ENCODE results near the gene ADAMTSL3. TPM values are rescaled to one million over a fixed set of nuclear protein-coding genes. Genes with fewer than 3 reads are reported as not detected.

The ADAMTSL3 gene
- total RNA-seq, 4 donors from 2014 or later: 4.9 to 8.8 (median 6.8) TPM

DNA sequence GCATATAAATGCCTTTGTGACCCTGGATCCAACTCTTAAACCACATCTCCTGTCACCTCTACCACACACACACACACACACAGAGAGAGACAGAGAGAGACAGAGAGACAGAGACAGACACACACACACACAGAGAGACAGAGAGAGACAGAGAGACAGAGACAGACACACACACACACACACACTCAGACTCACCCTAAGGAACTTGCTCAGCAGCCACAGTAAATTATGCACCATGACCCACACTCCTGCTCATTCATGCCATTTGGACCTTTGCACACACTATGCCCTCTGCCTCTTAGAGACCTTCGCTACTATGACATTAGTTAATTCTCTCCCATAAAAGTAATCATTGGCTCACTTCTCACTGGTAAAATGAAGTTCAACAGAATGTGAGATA, 275.7 kb downstream of the ADAMTSL3 start:
- no peak for TF ChIP-seq POLR2AphosphoS5 (IDR thresholded peaks at IDR 0.05)
- no peak for TF ChIP-seq CTCF (IDR thresholded peaks at IDR 0.05)
- TF ChIP-seq EP300 (IDR thresholded peaks at IDR 0.05; ENCODE audit: low read depth): no peak
- TF ChIP-seq POLR2A (IDR thresholded peaks at IDR 0.05): no peak
- Histone ChIP-seq H3K27me3 (no peaks in the 10 kb centered on the region), H3K27ac (peak overlapping the region in 3 of 4 donors; percentile 32 to 73 (median 53)), H3K36me3 (no peaks in the 10 kb centered on the region), H3K9me3 (no peaks in the 10 kb centered on the region), H3K4me1 (peaks cover 0 to 20% (median 7%) of the 10 kb centered on the region in 4 donors), H3K4me3 (no peak overlapping the region)
- WGBS, 2 donors (ENCODE audit: low coverage in 1 of 2): 74 to 100% methylated on average over 1 of the region's 1 CpG
- no peak for DNase-seq
- intact Hi-C loops (cut with DNase I; ENCODE audit: low total_unique reads): no loop called here
- in situ Hi-C loops (cut with MboI; ENCODE audit: low pct_ligation_motif_present in 1 of 4, low pct_unique_long_range_greater_than_20kb in 1 of 4, low sequenced_read_pairs in 3 of 4): no loop called here

DNA sequence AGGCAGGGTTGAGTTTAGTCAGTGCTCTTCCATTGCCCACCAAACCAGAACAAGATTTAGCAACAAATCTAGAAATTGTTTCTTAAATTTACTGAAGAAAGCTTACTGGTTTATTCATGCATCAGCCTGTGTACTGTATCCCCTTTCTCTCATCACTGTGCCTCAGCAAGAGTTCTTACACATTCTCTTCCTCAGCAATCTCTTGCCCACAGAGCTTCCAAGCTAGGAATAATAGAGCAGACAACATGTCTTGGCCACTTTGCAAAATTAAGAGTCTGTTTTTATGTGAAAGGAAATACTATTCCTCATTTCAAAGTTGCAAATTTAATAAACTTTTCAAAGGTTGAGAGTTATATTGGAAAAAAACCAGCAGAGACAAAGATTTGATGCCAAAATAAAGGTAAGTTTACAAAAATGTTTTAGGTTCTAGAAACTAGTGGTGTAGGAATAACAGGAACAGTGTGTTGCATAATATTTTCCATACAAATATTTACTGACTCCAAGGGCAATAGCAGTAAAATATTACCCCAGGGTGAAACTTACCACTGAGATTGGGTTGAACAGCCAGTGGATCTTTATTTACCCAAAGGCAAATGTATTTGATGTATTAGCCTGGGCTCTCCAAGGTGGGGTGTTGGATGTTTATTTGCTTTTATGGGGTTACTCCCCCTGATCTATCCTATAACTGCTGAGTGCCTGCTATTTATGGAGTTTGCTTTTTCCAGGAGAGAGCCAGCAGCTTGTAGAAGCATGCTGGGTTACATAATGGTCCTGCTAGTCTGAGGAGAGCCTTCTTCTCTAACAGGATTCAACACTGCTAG, 276.7 kb downstream of the ADAMTSL3 start:
- H3K36me3 ChIP-seq: no peaks in the 10 kb centered on the region
- H3K4me3 ChIP-seq: no peak overlapping the region
- in situ Hi-C loops (cut with MboI; ENCODE audit: low pct_ligation_motif_present in 1 of 4, low pct_unique_long_range_greater_than_20kb in 1 of 4, low sequenced_read_pairs in 3 of 4) (no loop called here), intact Hi-C loops (cut with DNase I; ENCODE audit: low total_unique reads) (no loop called here)
- peak overlapping the region; percentile 32 to 73 (median 49) for H3K27ac ChIP-seq
- H3K27me3 ChIP-seq: no peaks in the 10 kb centered on the region
- peak in 2 of 3 donors; percentile 40 to 53 for TF ChIP-seq POLR2AphosphoS5 (IDR thresholded peaks at IDR 0.05)
- no peak for TF ChIP-seq CTCF (IDR thresholded peaks at IDR 0.05)
- DNase-seq: no peak
- H3K4me1 ChIP-seq: peaks cover 0 to 20% (median 7%) of the 10 kb centered on the region in 4 donors
- H3K9me3 ChIP-seq: no peaks in the 10 kb centered on the region

- Histone ChIP-seq H3K36me3 (no peaks in the 10 kb centered on the region), H3K4me1 (peaks cover 0 to 13% (median 4%) of the 10 kb centered on the region in 4 donors), H3K9me3 (no peaks in the 10 kb centered on the region), H3K27me3 (no peaks in the 10 kb centered on the region), H3K27ac (no peak overlapping the region), H3K4me3 (no peak overlapping the region)
- intact Hi-C loops (cut with DNase I; ENCODE audit: low total_unique reads) (no loop called here), in situ Hi-C loops (cut with MboI; ENCODE audit: low pct_ligation_motif_present in 1 of 4, low pct_unique_long_range_greater_than_20kb in 1 of 4, low sequenced_read_pairs in 3 of 4) (no loop called here)
- TF ChIP-seq EP300 (IDR thresholded peaks at IDR 0.05; ENCODE audit: low read depth) (no peak), POLR2AphosphoS5 (IDR thresholded peaks at IDR 0.05) (no peak), POLR2A (IDR thresholded peaks at IDR 0.05) (no peak), CTCF (IDR thresholded peaks at IDR 0.05) (no peak)
- no peak for DNase-seq
- 79 to 86% methylated on average over 1 of the region's 1 CpG for WGBS, 2 donors (ENCODE audit: low coverage in 1 of 2)
Measured at GRCh38 chr15:83935774-83936173, 281.9 kb downstream of the ADAMTSL3 start.

DNA sequence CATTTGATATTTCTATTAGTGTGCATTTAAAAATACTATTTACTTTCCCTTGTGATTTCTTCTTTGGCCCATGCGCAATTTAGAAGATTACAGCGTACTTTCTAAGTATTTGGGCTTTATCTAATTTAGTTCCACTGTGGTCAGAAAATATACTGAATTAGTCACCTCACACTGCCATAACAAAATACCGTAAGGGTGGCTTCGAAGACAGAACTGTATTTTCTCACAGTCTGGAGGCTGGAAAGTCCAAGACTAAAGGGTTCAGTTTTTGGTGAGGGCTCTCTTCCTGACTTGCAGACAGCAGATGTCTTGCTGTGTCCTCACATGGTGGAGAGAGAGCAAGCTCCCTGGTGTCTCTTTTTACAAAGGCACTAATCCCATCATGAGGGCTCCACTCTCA, 286.2 kb downstream of the ADAMTSL3 start:
- Histone ChIP-seq H3K9me3 (no peaks in the 10 kb centered on the region), H3K27me3 (no peaks in the 10 kb centered on the region), H3K27ac (no peak overlapping the region), H3K36me3 (no peaks in the 10 kb centered on the region), H3K4me1 (no peaks in the 10 kb centered on the region), H3K4me3 (no peak overlapping the region)
- TF ChIP-seq CTCF (IDR thresholded peaks at IDR 0.05) (no peak), POLR2AphosphoS5 (IDR thresholded peaks at IDR 0.05) (no peak), POLR2A (IDR thresholded peaks at IDR 0.05) (no peak), EP300 (IDR thresholded peaks at IDR 0.05; ENCODE audit: low read depth) (no peak)
- WGBS, 2 donors (ENCODE audit: low coverage in 1 of 2): 81 to 93% methylated on average over 2 to 4 of the region's 4 CpGs
- in situ Hi-C loops (cut with MboI; ENCODE audit: low pct_ligation_motif_present in 1 of 4, low pct_unique_long_range_greater_than_20kb in 1 of 4, low sequenced_read_pairs in 3 of 4): no loop called here
- DNase-seq: no peak
- intact Hi-C loops (cut with DNase I; ENCODE audit: low total_unique reads): no loop called here

Data from transverse colon (tissue), 4 donors.